MM.1S (cell line): ENCODE results near the gene AQP5.

Experiments used
- EZH2 ChIP-seq: fragments of 300-600 bp; sonication (generic); optimal IDR thresholded peaks from 2 replicates; pipeline ENCODE3; 2017; ENCODE audit warnings: low read depth, mild to moderate bottlenecking, antibody characterized with exemption, low read length, mixed read lengths
- TF ChIP-seq, protein P1 (sequence below): fragments of 300-600 bp; sonication (generic); IDR thresholded peaks from 2 replicates; pipeline ENCODE4 v1.5.1; 2016; ENCODE audit warnings: antibody characterized with exemption, low read length, mixed read lengths

DNA sequence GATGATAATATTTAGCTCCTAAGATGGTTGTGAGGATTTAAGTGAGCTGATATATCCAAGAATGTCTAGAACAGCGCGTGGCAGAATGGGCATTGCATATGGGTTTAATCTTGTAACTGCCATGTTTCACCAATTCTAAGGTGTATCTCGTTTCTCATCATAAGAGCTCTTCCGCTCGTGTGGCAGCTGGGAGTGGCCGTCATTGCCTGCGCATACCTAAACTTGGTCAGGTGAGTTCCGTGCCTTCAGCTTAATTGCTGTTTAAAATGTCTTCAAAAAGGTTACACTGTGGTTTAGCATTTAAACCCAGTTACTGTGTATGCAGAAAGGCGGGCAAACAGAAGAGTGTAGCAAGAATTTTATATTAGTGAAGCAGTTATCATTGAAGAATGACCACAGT lies 15.6 kb upstream of the AQP5 start:
- TF ChIP-seq, protein P1, sequence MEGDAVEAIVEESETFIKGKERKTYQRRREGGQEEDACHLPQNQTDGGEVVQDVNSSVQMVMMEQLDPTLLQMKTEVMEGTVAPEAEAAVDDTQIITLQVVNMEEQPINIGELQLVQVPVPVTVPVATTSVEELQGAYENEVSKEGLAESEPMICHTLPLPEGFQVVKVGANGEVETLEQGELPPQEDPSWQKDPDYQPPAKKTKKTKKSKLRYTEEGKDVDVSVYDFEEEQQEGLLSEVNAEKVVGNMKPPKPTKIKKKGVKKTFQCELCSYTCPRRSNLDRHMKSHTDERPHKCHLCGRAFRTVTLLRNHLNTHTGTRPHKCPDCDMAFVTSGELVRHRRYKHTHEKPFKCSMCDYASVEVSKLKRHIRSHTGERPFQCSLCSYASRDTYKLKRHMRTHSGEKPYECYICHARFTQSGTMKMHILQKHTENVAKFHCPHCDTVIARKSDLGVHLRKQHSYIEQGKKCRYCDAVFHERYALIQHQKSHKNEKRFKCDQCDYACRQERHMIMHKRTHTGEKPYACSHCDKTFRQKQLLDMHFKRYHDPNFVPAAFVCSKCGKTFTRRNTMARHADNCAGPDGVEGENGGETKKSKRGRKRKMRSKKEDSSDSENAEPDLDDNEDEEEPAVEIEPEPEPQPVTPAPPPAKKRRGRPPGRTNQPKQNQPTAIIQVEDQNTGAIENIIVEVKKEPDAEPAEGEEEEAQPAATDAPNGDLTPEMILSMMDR = no peak
- TF ChIP-seq EZH2 = no peak
